Lung (tissue), 12 donors: ENCODE data around the gene PALS1. TPM values are rescaled to one million over a fixed set of nuclear protein-coding genes. Genes with fewer than 3 reads are reported as not detected.

Source experiments
- ATAC-seq: fragments of 200-7000 bp; cut with Tn5 transposase; one replicate; pipeline ENCODE4 v1.9.1; 2020; ENCODE audit warnings: moderate number of reproducible peaks; ENCODE audit not compliant: insufficient read depth, low FRiP score
- DNase-seq, 3 donors: peaks; one replicate each; pipeline ENCODE4 v3.0.0-alpha.2; 2013 to 2017
- H3K27ac ChIP-seq, 2 donors: one replicate each; pipeline ENCODE4 v1.5.1; 2013; ENCODE audit warnings: mild to moderate bottlenecking in 2 of 2, moderate library complexity in 2 of 2, control low read depth in 1 of 2, inconsistent platforms in 1 of 2, low read depth in 1 of 2, low read length in 1 of 2
- H3K27me3 ChIP-seq, 3 donors: one replicate each; pipeline ENCODE4 v1.5.1; 2013; ENCODE audit warnings: low read length in 2 of 3; ENCODE audit not compliant: control insufficient read depth in 3 of 3, insufficient read depth in 3 of 3
- H3K36me3 ChIP-seq, 4 donors: one replicate each; pipeline ENCODE4 v1.5.1; 2013; ENCODE audit warnings: low read length in 4 of 4, mild to moderate bottlenecking in 1 of 4, moderate library complexity in 1 of 4; ENCODE audit not compliant: control insufficient read depth in 4 of 4, insufficient read depth in 4 of 4
- H3K4me1 ChIP-seq, 5 donors: one replicate each; pipeline ENCODE4 v1.5.1; 2013; ENCODE audit warnings: low read length in 5 of 5, mild to moderate bottlenecking in 2 of 5, moderate library complexity in 1 of 5; ENCODE audit not compliant: control insufficient read depth in 5 of 5, insufficient read depth in 5 of 5
- H3K4me3 ChIP-seq: one replicate; pipeline ENCODE4 v1.5.1; 2013; ENCODE audit warnings: mild to moderate bottlenecking, control low read depth, moderate library complexity
- H3K9ac ChIP-seq, 2 donors: one replicate each; pipeline ENCODE4 v1.5.1; 2013; ENCODE audit warnings: low read length in 2 of 2, control low read depth in 1 of 2; ENCODE audit not compliant: insufficient read depth in 1 of 2
- H3K9me3 ChIP-seq, 4 donors: one replicate each; pipeline ENCODE4 v1.5.1; 2013; ENCODE audit warnings: low read length in 3 of 4, mild to moderate bottlenecking in 1 of 4, moderate library complexity in 1 of 4; ENCODE audit not compliant: control insufficient read depth in 4 of 4, insufficient read depth in 3 of 4
- CTCF ChIP-seq: IDR thresholded peaks from 2 replicates; pipeline ENCODE4 v1.5.1; 2012; ENCODE audit warnings: mild to moderate bottlenecking; ENCODE audit errors: control extremely low read depth, extremely low read depth
- WGBS, 2 donors: extraction: QIAGEN DNeasy Blood & Tissue Kit; methylation state at CpG; one replicate each; pipeline ENCODE4 v1.1.7; 2013; 5-methylcytosine and 5-hydroxymethylcytosine counted together
- polyA plus RNA-seq, 2 donors: library from polyadenylated mRNA; stranded (reverse); fragments of 200-250 nt; gene quantifications; one replicate each; pipeline ENCODE4 v1.2.1, GENCODE V29; 2013
- total RNA-seq, 2 donors: library from RNA; depleted of rRNA in 1 of 2; stranded (reverse); fragments of >200 nt in 1 of 2; gene quantifications; one replicate each; pipeline ENCODE4 v1.2.1, GENCODE V29; 2014 to 2021
- donor health status: control.
- donor health status: control.
- donor health status: Bipolar disorder and iron deficiency.
- donor health status: healthy.
- donor health status: DM: yes; HTN: yes; CAD: no.

Gene PALS1
- total and polyA plus RNA-seq, 4 donors, result 6.1 to 45.7 (median 17.4) TPM

GRCh38 chr14:67228325-67228984, 12.8 kb upstream of the PALS1 start:
- Histone ChIP-seq H3K27ac (no peak overlapping the region), H3K4me1 (peaks cover 0 to 8% (median 0%) of the 10 kb centered on the region in 5 donors), H3K9me3 (no peaks in the 10 kb centered on the region), H3K9ac (no peak overlapping the region), H3K27me3 (no peaks in the 10 kb centered on the region), H3K4me3 (no peak overlapping the region), H3K36me3 (no peaks in the 10 kb centered on the region)
- 82 to 86% methylated on average over 3 of the region's 3 CpGs for WGBS, 2 donors
- no peak for TF ChIP-seq CTCF
- DNase-seq (no peak), ATAC-seq (no peak)

- Histone ChIP-seq H3K36me3 (no peaks in the 10 kb centered on the region), H3K9me3 (no peaks in the 10 kb centered on the region), H3K27me3 (no peaks in the 10 kb centered on the region), H3K4me1 (peaks cover 0 to 14% (median 0%) of the 10 kb centered on the region in 5 donors), H3K9ac (no peak overlapping the region), H3K4me3 (no peak overlapping the region), H3K27ac (no peak overlapping the region)
- DNase-seq (peak; percentile 40 to 51 (median 49)), ATAC-seq (no peak)
- WGBS, 2 donors, result 88 to 91% methylated on average over 2 of the region's 2 CpGs
- no peak for TF ChIP-seq CTCF
Observed at GRCh38 chr14:67232066-67232465, 9.2 kb upstream of the PALS1 start.

GRCh38 chr14:67232621-67233020, 8.6 kb upstream of the PALS1 start:
- 61 to 75% methylated on average over 2 of the region's 2 CpGs for WGBS, 2 donors
- Histone ChIP-seq H3K27me3 (no peaks in the 10 kb centered on the region), H3K4me1 (peaks cover 0 to 14% (median 0%) of the 10 kb centered on the region in 5 donors), H3K27ac (no peak overlapping the region), H3K9me3 (no peaks in the 10 kb centered on the region), H3K36me3 (no peaks in the 10 kb centered on the region), H3K9ac (no peak overlapping the region), H3K4me3 (no peak overlapping the region)
- DNase-seq, result peak in 2 of 3 donors; percentile 28 to 57
- TF ChIP-seq CTCF, result no peak
- no peak for ATAC-seq

GRCh38 chr14:67237591-67237990, 3.6 kb upstream of the PALS1 start:
- H3K4me3 ChIP-seq, result no peak overlapping the region
- H3K27me3 ChIP-seq, result no peaks in the 10 kb centered on the region
- no peaks in the 10 kb centered on the region for H3K36me3 ChIP-seq
- H3K9me3 ChIP-seq, result no peaks in the 10 kb centered on the region
- H3K9ac ChIP-seq, result no peak overlapping the region
- WGBS, 2 donors, result 30 to 51% methylated on average over 1 of the region's 1 CpG
- no peak overlapping the region for H3K27ac ChIP-seq
- no peak for TF ChIP-seq CTCF
- DNase-seq, result no peak
- no peak for ATAC-seq
- H3K4me1 ChIP-seq, result peaks cover 0 to 23% (median 0%) of the 10 kb centered on the region in 5 donors
